GM21381 (cell line): ENCODE results near the gene CDH22.

Source experiments
- ATAC-seq: cut with Tn5 transposase; IDR thresholded peaks from one replicate; pipeline ENCODE4 v1.9.1; 2021; ENCODE audit warnings: mild to moderate bottlenecking, moderate library complexity; ENCODE audit not compliant: unreplicated experiment

The CDH22 gene

DNA sequence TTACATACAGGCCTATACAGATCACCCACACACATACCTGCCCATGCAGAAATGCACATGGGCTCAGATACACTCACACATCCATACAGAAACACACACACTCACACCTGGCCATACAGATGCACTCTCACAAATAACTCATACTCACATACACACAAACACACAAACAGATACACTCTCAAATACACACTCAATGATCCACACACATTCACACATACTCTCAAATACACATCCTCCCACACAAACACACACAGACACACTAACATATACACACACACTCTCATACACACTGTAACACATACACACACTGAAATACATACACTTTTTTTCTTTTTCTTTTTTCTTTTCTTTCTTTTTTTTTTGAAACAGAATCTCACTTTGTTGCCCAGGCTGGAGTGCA is 90.7 kb downstream of the CDH22 start:
- no peak for ATAC-seq

DNA sequence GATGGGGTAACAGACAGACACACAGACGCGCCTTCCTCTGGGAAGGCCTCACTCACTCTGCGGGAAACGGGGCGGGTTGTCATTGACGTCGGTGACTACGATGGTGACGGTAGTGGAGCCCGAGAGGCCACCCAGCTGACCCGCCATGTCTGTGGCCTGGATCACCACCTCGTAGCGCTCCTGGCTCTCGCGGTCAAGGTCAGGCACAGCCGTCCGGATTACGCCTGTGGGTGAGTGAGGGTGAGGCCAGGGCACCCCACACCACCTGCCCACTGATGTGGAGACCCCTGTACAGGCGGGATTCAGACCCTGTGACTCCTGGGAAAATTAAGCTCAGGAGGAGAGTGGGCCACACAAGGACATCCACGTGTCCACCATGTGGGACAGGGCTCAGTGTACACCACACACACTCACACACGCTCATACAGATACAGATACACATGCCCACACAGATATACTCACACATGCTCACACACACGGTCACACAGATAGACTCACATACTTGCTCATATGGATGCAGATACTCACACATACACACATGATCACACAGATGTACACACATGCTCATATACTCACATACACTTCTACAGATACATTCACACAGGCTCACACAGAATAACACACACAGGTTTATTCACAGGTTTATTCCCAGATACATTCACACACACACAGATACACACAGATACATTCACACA is 91.4 kb downstream of the CDH22 start:
- ATAC-seq, result no peak

DNA sequence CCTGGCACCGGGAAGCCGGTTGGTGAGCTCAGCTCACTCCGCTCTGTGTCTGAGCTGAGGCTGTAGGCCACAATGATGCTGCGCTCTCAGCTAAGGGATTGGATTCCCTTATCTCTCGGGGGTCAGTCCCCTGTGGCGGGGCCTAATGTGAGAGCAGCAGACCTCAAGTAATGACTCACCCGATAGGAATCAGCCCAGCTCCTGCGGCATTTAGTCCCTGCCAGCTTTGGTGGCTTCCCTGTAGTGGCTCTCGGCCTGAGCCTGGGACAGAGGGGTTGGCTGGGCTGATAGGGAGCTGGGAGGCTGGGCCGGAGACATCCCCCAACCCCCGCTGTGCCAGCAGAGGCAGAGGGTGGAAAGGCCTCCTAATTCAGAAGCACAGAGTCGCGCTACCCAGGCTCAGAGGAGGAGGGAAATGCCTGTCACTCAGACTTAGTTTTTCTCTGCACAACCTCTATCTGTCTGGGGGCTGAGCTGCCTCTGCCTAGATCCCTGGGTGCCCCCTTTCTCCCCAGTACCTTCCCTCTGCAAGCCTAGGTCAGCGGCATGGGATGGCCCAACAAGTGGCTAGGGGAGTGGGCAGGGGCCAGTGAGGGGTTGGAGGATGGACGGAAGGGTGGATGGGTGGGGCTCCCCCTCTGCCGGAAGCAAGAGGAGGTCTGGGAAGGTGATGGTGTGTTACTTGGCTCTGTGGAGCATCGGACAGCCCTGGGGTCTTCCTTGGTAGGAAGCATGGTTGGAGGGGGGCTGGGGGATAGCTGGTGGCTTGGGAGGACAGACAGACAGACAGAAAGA is 92.2 kb downstream of the CDH22 start:
- ATAC-seq, result no peak

DNA sequence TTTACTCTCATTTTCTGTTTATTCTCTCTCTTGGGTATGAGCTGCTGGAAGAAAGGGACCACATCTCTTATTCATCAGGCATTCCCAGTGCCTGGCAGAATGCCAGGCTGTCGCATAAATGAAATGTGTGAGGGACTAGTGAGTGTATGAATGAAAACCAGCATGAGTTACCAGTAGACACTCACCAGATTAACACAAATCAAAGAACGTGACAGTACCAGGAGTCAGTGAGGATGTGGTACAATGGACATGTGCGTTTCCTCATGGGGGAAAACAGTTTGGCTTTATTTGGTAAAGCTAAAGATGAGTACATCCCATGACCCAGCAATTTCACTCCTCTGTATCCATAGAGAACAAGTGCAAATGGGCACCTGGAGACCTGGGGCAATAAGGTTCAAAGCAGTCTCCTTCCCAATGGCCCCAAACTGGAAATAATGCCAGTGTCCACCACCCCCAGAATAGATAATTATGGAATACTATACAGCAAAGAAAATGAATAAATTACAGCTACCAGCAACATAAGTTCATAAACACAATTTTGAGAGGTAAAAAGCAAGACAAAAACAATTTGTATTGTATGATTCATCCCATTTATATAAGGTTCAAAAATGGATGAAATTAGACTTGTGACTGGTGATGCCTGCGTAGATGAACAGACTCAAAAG is 93.3 kb downstream of the CDH22 start:
- no peak for ATAC-seq

DNA sequence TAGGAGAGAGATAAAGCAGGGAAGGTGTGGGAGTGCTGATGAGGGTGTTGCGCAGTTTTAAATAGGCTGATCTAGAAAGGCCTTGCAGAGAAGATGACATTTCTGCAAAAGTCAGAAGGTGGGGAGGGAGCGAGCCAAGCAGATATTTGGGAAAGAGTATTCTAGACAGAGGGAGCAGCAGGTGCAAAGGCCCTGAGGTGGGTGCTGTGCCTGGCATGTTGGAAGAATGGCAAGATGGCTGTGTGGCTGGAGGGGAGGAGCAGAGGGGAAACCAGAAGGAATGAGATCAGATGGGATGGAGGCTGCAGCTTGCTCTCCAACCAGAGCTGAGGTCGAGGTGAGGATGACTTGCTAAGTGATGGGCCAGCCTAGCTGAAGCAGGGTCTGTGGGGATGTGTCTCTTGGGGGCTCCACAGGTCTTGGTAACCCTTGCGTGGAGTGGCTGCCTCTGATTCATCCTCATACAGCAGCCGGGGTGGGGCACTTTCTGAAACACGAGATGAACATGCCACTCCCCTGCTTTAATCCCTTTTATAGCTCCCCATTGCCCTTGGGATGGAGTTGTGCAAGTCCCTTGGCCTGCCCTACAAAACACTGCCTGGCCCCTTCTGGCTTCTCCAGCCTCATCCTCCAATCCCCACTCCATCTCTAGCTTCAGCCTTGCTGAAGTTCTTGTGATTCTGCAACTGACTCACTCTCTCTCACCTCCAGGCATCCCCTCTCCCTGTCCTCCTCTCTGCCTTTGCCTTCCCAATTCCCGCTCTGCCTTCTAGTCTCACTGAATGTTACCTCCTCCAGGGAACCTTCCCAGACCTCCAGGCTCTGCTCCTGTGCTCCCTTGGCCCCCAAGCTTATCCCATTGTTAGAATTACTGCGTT is 94.1 kb downstream of the CDH22 start:
- no peak for ATAC-seq

DNA sequence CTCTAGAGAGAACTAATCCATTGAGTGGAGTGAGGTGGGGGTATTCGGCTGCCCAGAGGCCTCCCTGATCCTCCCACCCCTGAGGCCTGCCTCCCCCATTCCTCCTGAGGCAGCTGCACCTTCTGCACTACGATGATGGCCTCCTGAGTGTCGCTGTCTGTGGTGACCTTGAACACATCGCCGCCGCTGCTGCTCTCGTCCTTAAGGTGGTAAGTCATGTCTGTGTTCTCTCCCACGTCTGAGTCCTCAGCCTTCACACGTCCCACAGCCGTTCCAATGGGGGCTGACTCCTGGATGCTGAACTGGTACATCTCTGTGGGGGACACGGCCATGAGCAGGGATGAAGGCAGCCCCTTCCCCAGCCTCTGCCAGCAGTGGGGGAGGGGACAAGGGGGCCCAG is 95.4 kb downstream of the CDH22 start:
- no peak for ATAC-seq

DNA sequence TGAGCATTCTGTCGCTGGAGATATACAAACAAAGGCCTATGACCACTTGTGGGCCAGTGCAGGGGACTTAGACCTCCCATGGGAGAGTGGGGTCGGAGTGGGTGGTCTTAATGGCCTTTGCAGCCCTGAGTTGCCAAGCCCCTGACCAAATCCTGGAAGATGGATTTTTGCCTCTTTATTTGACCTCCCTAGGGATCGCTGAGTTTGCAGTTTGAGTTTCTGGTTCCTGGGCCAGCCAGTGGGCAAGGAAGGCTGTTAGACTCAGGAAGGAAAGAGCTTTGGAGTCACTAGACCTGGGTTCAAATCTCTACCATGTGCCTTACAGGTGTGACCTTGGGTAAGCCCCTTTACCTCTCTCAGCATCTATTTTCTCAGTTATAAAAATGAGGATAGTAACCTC is 96.0 kb downstream of the CDH22 start:
- no peak for ATAC-seq

DNA sequence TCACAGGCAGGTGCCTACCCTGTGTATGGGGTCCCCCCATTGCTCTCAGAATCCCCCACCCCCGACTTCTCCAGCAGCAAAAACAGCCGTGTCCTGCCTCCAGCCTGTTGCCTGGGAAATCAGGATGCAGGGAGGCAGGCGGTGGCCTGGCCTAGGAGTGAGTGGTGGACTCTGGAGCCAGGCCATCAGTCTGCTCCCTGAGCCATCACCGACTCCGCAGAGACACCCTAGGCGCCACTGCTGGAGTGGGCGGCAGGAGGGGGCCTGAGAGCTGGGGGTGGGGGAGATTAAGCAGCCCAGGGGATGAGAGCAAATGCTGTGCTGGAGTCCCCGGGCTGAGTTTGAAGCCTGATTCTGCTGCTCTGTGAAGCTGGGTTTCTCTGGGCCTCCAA is 97.0 kb downstream of the CDH22 start:
- ATAC-seq, result no peak

DNA sequence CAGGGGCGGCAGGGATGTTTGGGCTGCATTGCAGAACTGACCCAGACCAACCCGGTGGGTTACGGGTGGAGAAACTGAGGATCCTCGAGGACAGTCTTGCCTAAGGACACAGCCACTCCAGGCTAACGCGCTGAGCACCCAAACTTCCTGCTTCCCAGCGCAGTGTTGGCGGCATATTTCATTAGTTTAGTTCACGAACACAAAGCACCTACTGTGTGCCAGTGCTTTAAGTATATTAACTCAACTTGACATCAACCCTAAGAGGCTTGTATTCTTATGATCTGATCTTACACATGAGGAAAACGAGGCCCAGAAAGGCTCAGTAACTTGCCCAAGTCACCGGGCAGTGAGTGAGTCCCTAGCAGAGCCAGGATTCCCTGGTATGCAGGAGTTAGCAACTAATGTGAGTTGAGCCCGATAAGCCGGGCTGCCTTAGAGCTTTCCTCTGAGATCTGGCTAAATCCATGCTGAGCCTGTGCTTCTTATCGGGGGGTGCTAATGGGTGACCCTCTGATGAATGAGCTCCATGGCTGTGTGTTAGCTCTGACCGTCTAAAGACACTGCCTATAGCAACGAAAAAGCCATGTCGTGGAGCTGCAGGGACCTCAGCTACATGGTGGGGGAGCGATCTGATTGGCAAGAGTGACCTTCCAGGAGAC is 97.5 kb downstream of the CDH22 start:
- ATAC-seq, result no peak

DNA sequence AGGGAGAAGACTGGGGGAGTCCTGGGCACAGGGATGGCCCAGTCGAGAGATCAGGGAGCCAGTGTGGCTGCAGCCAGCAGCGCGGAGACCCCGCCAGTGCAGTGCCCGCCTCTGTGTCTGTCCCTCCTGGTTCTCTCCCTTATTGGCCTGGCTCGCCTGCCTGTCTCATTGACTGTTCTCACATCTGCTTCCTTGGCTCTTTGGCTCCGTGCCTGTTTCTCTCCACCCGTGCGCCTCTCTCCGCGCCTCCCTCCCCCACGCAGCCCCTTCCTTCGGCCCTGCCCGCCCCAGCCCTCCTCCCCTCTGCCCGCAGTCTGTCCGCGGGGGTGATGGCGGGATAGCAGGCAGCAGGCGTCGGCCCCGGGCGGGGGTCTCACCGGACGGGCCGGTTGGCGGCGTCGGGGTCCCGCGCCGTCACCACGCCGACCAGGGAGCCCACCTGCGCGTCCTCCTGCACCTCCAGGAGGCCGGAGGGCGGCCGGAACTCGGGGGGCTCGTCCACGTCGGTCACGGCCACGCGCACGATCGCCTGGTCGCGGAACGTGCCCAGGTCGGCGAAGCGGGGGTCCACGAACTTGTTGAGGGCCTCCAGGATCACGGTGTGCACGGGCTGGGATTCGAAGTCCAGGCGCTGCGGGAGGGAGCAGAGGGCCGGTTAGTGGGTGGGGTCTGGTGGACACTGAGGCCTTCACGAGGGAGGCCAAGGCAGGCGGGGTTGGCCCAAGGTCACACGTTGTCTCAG is 98.2 kb downstream of the CDH22 start:
- ATAC-seq, result no peak

DNA sequence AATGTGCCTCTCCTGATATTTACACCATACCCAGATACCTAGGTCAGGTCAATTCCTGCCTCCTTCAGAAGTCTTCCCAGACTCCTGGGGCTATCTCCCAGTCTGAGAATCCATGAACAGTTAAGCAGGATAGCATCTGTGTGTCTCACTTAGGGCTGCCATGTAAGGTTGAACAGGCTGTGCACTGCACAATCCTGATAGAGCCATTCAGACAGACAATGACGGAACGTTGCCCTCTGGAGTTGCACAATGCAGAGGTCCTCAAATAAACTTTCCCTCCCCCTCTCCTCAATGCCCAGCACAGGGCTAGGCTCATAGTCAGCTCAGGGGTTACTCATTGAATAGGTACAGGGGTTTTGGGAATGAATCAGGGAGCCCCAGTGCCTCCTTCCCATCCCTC is 100.5 kb downstream of the CDH22 start:
- no peak for ATAC-seq

DNA sequence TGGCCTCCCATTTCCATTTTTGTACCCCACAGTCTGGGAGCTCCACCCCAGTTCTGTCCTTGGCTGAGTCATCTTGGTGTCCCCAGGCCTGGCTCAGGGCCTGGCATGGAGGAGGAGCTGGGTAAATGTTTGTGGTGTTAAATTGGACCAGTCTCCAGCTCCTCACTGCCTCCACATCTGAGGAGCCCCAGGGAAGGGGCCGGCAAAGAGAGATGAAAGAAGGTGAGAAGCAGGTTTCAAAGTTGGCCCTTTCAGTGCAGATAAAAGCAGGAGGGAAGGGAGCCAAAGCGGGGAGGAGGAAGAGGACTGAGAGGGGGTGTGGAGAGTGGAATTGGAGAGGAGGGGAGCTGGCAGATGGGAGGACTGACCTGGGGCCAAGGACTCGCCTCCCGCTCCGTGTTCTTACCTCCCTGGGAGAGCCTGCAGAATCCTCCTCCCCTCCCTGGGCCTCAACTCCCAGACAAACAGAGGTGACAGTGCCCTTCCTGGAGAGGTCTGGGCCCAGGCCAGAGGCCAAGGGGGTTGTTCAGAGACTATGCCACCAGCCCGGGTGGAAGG is 101.2 kb downstream of the CDH22 start:
- no peak for ATAC-seq

DNA sequence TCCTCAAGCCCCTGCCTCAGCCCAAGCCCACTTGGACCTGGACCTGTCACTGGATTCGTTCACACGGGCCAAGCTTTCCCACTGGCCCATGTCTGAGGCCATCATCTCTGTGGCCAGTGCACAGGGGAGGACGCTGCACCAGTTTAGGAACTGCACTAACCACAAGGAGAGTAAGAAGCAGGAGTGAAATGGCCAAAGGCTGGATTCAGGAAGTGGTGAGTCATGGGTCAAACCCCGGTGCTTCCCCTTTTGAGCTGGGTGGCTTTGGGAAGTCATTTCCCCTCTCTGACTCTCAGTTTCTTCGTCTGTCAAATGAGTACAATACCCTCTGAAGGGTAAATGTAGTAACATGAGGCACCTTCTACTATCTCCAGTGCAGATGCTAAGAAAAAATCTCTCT is 102.3 kb downstream of the CDH22 start:
- no peak for ATAC-seq

DNA sequence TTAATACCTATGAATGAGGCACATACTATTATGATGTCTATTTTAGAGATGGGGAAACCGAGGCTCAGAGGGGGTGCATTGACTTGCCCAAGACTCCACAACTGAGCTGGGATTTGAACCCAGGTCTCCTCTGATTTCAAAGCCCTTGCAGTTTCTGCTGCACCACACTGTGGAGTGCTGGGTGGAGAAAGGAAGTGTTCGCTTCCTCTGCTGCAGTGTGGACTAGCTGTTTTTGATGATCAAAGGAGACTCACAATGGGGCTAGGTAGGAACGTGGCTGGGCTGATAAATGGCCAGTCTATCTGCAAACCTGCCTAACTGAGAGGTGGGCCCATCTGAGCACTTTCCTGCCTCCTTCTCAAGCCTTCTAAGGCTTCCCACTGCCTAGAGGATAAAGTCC is 102.9 kb downstream of the CDH22 start:
- no peak for ATAC-seq

DNA sequence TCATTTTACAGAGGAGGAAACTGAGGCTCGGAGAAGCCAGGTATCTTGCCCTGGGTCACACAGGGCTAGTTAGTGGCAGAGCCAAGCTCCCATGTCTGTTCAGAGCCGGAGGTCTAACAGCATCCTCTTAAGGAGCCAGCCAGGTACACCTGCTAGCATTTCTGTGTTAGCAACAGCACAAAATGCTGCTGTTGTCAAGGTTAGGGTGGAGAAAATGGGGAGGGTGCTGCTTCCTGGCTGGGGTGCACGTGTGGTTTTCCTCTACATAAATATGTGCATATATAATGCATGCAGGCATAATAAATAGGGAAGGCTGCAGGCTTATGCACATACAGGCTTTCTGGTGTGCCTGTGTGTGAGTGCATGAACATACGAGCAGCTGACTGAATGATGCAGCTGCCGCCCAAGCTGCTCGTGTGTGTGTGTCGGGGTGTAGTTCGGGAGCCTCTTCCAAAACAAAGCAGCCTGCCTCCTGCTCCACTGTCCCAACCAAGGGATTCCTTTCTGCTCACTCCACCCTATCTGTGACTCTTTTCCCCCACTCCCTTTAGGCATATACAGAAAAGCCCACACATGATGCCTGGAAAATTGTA is 103.6 kb downstream of the CDH22 start:
- no peak for ATAC-seq

DNA sequence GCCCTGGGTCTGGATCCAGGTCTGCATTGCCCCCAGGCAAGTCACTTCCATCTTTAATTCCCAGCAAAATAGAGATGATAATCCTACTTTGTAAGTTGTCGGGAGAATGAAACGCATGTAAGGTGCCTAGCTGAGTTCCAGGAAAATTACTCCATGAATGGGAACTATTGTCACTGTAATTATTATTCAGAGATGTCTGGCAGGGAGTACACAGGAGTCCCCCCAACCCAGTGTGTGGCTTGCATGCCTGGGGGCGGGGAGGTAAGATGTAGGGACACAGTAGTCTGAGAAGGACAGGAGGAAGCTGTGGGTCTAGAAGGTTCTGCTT is 104.8 kb downstream of the CDH22 start:
- ATAC-seq, result no peak

DNA sequence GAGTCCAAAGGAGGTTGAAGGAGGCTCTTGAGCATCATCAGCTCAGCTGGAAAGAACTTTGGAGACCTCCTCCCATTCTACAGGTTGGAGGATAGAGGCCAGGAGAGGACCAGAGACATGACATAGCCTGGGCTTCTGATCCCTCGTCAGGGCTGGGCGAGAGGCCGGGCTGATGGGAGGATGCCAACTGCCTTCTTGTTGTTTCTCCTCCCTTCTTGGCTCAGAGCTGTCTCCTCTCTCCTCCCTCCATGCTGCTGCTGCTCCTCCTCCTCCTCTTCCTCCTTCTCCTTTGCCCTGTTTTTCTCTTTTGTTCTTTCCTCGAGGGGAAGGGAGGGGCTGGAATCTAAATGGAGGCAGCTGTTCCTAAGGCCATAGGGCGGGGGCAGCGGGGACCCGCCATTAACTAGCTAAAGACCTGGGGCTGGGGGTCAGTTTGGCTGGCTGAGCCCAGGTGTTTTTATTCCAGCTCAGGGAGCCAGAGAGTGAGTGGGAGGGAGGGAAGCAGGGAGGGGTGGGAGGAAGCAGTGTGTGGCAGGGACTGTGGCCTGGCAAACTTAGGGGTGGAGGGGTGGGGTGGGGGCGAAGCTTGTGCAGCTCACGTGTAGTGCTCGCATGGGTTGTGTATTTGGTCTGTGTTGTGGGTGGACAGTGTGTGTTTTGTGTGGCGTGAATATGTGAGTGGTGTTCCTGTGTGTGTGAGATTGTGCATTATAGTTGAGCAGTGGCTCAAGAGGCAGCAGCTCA is 105.4 kb downstream of the CDH22 start:
- ATAC-seq, result no peak
